HTR-8/SVneo (cell line): Measurements from ENCODE around the gene DSCAM.

Source experiments
- DNase-seq: peaks from one replicate; pipeline ENCODE4 v3.0.0; 2011; ENCODE audit warnings: low spot score, mixed read lengths; ENCODE audit not compliant: insufficient read length
- FAIRE-seq: peaks from 2 replicates; lab custom pipeline; 2011; peaks lifted over from hg19 to GRCh38; lab: Jason Lieb, UNC

The DSCAM gene

DNA sequence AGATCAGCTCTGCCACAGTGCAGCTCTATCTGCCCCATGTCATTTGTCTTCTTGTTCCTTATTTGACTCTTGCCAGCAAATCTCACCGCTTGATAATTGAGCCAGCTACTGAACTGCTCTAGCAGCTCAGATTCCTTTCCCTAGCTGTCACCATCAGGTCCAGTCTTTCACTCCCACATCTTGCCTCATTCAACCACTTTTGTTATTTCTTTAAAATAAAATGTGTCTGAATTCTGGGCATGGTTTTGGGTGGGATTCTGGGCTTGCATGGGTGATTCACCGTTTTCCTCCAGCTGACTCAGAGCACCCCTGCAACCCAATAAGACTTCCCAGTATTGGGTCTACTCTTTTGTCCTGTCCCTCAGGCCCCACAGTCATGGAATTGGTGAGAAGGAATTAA lies 215.7 kb downstream of the DSCAM start:
- FAIRE-seq (no peak), DNase-seq (no peak)

DNA sequence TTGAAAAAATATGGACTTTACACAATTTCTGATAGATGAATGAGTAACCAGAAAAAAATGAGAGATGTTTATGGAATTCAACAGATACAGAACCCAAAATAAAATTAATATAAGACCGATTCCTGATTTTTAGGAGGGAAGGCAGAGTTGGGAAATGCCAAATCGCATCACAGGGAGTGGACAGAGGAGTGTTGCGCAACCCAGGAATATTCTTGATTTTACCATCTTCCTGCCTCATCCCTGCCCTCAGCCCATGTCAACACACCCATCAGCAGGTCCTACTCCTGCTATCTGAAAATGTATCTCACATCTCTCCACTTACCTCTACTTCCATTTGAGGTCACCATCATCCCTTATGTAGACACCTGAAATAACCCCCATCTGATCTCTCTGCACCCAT lies 221.0 kb downstream of the DSCAM start:
- FAIRE-seq = no peak
- DNase-seq = no peak

DNA sequence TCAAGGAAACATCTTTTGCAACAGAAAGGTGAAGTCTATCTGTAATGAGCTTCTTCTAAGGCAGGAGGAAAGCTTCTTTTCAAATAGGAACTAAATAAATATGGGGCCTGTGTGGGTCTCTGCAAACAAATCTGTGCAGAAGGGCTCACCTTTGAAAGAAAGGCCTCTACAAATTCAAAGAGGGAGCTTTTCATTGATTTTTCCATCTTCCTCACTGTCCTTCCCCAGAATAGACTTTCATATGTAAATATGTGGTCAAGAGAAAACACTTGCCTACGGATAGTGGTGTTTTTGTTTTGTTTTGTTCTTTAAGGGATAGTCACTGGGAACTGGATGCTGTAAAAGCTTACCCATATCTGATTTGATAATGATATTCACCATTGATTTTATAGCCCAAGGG lies 223.4 kb downstream of the DSCAM start:
- DNase-seq (no peak), FAIRE-seq (no peak)

DNA sequence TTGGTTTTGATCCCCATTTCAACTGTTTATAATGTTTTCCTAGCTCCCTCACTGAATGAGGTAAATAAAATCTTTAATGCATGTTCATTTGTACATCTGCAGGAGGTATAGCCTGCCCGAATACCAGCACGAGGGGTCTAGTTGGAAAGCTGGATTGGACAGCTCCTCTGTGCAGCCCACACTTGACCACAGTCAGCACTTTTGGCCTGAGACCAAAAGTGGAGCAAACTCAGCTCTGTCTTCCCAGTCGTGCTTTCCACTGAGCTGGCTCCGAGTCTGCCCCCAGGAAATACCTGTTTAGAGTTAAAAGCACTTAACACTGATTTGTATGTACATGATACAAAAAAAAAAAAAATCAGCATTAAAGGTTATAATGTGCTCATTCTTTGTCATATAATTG lies 224.4 kb downstream of the DSCAM start:
- FAIRE-seq (no peak), DNase-seq (no peak)

DNA sequence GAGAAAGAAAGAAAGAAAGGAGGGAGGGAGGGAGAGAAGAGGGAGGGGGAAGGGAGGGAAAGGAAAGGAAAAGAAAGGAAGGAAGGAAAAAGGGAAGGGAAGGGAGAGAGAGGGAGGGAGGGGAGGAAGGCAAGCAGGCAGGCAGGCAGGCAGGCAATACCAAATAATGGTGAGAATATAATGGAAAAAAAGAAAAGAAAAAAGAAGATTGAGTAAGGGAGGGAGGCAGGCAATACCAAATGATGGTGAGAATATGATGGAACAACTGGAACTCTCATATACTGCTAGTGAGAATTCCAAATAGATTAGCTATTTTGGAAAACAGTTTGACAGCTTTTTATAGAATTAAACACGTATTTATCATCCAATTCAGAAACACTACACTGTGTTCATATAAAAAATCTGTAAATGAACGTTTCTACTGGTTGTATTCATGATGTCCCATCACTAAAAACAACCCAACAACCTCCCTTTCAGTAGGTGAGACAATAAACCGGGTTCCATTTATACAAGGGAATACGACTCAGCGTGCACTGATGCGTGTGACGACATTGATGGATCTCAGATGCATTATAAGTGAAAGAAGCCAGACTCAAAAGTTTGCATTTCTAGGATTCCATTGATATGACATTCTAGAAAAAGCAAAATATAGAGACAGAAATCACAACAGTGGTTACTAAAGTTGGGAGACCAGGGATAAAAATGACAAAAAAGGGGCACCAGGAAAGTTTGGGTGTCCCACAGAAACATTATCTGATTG lies 226.4 kb downstream of the DSCAM start:
- no peak for FAIRE-seq
- no peak for DNase-seq

DNA sequence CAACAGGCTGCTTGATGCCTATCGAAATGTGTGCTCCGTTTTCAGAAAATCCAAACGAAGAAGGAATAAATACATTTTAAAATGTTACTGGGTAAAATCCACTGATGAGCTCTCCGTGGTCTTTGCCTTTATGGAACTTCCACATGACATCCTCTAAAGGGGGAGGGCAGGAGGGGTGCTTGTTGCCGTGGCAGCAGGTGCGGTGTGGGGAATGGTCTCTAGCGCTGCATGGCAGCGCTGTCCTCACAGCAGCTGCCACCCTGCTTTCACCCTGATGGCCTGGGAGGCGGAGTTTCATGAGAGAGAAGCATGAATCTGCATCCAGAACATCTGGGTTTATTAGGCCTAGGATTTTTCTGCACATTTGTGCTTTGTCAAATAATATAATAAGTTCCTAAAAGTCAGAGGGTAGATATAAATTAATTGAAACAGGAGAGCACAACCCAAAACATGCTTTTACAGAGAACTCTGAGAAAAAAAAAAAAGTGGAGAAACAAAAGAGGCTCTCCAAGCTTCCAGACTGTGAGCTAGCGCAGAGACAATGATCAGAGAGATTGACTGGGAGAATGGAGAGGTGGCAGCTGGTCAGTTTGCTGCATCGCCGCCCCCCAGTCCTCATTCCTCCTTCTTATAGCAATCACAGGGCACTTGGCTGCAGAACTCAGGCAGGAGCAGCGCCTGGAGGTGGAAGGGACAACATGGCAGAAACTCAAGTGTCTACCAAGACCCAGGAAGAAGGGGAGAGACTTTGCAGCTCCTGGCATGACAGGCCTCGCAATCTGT lies 228.6 kb downstream of the DSCAM start:
- DNase-seq = no peak
- FAIRE-seq = no peak

DNA sequence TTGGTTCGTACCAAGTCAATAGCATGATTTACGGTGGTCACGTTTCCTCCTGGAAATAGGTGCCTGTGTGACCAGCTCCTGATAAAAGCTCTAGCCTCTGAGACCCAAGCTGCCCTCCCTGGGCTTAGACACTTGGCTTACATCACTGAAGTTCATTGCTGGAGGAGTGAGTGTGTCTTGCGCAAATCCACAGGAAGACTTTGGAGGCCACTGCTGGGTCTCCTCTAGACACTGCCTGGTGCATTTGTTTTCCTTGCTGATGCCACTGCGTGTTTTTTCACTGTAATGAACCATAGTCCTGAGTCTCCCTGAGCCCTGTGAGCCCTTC lies 230.6 kb downstream of the DSCAM start:
- FAIRE-seq (no peak), DNase-seq (no peak)

DNA sequence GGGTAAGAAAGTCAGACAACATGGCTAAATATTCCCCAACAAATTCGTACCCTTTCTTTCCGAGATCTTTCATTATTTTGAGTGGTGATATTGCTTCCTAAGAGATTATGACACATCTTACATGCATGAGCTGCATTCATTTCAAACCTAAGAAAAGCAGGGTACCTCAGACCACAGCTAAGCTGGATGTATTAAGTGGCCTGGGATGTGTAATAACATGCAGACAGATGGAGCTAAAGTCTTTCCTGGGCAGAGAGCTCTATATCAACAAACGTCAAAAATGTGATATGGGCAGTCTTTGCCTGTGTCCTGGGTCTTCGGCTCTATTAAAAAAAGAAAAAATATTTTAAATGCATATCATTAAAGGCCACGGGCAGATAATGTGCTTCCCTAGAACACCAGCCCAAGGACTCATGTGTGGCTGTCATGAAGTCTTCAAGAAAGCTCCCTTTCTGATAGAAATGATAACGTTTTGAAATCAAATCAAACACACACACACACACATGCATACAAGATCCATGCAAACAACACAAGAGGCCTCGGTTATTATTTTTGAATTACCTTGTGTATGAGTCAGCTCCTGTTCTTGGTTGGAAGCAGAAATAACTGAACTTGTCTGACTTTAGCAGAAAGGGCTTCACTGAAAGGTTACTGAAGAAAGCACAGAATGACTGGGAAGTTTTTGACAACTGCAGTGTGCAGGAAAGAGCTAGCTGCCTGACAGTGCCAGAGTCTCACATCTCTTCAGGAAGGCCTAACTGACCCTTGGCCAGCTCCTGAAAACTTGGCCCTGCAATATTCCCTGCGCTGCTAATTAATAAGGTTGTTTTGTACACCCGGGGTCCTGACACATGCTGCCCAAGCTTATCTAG lies 231.2 kb downstream of the DSCAM start:
- no peak for FAIRE-seq
- no peak for DNase-seq

DNA sequence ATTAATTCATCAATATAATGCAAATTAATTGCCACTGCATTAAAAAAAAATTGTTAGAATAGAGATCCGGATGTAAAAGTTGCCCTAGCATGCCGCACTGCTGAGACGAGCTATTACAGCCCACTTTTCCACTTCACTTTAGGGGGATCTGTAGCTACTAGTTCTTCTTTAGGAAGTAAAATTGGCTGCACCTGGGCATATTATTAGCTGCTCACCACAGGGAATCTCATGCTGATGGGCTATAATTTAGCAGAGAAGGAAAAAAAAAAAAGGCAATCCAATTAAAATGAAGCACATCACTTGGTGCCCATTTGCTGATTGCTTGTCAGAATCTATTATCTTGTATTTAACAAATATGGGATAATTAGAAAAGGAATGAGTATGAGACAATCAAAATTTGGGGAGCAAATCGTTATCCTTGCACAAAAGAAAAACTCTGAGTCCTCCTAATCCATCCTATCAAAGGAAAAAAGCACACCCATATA lies 233.4 kb downstream of the DSCAM start:
- FAIRE-seq (no peak), DNase-seq (no peak)

DNA sequence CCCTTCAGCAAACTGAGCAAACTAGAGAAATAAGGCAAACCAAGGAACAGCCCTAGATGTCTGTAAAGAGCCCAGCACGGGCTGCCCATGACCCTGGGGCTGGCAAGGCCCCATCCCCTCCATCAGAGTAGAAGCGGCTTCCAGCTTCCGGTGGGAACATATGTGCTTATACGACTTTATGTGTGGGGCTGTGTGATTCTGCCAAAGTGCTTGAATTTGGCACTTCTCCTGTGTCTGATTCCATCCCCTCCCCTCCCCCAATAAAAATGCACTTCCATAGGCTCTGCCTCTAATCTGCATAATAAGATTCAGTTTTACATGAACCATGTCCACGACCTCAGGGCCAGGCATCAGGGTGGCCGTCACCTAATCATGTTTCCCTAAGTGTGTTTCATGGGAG lies 236.6 kb downstream of the DSCAM start:
- FAIRE-seq (no peak), DNase-seq (no peak)

DNA sequence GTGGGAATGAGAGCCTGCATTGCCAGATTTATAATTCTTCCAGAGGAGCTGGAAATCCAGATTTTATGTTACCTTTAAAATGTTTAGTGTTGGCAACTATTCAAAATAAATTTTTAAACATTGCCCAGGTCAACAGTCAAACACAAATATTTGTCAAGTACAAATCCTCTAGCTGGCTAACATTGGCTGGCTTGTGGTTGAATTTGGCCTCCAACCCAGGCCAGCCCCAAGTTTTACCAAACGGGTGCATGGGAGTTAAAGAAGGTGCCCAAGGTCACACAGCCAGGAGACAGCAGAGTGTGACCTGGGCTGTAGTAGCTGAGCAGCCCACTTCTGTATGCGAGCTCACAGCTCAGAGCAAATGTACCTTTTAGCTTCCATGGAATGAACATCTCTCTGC lies 240.6 kb downstream of the DSCAM start:
- DNase-seq (no peak), FAIRE-seq (no peak)

DNA sequence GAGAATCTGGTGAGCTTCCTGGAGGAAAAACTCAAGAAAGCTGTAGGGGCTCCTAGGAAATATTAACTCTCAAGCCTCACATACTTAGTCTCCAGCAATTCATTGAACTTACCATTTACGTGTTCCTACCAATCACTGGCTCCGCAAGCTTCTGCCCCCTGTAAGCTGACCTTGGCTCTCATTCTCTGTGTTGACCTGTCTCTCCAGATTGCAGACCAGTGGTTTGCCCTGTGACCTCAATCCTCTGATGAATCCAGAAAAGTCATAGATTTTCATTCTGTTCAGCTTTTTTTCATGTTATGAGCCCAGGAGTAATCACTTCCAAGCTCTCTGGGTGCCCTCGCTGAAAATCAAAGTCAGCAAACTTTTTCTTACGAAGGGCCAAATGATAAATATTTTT lies 241.9 kb downstream of the DSCAM start:
- FAIRE-seq = no peak

DNA sequence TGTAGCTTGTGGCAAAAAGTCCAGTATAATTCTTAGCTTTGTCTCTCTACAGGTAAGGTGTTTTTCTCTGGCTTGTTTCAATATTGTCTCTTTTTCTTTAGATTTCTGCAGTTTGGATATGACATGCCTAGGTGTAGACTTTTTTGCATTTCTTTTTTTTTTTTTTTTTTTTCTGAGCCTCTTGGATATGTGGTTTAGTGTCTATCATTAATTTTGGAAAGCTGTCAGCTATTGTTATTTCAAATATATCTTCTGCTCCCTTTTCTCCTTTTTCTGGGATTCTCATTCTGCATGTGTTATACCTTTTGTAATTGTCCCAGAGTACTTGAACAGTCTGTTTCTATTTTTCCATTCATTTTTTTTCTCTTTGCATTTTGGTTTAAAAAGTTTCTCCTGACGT lies 243.2 kb downstream of the DSCAM start:
- DNase-seq (no peak), FAIRE-seq (no peak)

More for the DNA sequence above, 241.9 kb downstream of the DSCAM start:
- no peak for DNase-seq

DNA sequence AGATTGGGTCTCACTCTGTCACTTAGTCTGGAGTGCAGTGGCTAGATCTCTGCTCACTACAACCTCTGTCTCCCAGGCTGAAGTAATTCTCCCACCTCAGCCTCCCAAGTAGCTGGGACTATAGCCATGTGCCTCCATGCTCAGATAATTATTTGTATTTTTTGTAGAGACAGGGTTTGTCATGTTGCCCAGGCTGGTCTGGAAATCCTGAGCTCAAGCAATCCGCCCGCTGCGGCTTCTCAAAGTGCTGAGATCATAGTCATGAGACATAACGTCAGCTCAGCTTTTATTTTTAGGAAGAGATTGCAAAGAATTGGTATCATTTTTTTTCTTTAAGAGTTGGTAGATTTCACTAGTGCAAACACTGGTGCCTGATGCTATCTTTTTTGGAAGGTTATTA lies 244.9 kb downstream of the DSCAM start:
- no peak for FAIRE-seq
- no peak for DNase-seq

DNA sequence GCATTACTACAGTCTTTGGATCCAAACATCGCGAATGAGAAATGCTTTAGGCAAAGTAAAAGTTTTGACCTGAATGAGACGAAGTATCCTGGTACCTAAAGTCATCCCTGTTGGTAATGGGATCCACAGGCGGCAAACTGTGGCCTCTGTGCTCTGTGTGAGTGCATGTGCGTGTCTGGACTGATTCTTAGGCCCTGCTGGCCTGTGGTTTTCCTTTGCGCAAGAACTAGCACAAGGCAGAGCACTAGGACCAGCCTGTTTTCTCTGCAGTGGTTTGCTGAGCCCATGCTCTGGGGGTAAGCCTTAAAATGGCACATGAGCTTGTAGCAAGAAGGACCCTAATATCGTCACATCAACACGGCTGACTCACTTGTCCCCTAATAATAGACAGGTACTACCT lies 251.2 kb downstream of the DSCAM start:
- DNase-seq (no peak), FAIRE-seq (no peak)

DNA sequence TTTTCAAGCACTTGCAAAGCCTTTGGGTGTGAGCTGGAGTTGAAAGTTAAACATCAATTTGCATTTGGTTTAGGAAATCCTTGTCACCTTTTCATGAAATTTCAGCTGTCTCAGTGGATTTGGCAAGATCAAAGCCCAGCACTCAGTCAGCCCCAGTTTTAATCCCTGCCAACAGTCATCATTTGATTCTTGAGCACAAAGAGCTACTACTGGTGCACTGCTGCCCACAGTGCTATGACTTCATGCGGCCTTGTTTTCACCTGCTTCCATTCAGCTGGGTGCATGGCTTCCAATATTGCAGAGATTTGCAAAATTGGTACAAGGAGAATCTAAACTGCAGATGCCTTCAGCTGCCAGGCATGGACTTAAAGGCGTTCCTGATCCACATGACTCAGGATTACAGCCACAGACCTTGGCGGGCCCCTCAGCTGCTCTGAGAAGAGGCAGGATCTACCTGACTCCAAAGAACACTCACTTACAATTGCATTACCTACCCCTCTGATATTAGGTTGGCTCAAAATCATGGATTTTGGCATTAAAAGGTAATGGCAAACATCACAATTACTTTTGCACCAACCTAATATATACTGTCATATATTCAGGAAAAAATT lies 259.1 kb downstream of the DSCAM start:
- no peak for FAIRE-seq
- no peak for DNase-seq

DNA sequence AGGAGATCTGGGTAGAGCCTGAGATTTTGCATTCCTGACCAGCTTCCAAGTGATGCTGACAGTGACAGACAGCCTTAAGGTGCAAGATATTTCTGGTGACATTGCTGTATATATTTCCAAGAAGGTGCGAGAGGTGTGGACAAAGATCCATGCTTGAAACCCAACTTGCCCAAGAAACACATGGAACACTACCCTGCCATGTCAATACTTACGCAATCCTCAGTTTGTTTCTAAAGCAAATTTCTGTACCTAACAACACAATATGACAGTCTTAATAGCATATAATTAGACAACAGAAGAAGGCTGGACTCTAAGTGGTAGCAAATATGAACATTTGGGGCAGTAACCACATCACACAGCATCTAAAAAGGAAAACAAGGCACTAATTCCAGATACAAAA lies 260.4 kb downstream of the DSCAM start:
- DNase-seq (no peak), FAIRE-seq (no peak)

DNA sequence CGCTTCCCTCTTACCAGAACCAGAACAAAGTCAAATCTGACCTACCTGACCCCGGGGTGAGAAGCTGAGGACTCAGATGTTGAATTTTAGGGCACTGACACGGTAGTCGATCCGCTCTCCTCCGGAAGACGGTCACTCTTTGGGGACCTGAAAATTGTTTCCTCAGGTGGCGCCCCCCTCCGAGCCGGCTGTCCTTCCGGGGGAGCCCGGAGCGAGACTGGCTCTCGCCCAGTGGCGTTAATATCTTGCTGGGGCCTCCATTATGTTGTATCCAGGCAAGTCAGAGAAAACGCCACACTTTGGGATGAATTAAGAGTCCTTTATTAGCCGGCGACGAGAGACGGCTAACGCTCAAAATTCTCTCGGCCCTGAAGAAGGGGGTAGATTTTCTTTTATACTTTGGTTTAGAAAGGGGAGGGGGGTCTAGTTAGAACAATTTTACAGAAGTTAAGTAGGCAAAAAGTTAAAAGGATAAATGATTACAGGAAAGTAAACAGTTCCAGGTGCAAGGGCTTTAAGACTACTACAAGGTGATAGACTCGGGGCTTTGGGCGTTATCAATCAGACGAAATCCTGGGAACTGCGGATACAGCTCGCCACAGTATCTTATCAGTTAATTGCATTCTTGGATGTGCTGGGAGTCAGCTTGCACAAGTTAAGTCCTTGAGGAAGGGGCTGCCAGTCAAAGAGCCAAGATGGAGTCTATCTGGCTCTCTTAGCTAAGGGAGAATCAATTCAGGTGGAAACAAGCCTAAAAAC lies 269.5 kb downstream of the DSCAM start:
- FAIRE-seq = no peak
- no peak for DNase-seq

DNA sequence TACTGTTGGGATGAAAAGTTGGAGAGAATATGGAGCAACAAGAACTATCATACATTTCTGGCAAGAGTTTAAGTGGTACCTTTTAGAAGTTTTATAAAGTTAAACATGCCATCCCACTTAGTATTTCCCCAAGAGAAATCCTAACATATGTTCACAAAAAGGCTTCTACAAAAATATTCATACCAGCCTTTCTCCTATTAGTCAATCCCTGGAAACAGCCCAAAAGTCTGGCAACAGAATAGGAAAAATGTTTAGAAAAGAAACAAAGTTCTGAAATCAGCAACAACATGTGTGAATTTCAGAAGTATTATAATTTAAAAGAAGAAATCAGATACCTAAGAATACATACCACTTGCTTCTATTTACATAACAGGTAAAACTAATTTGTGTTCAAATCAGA lies 271.0 kb downstream of the DSCAM start:
- DNase-seq (no peak), FAIRE-seq (no peak)

DNA sequence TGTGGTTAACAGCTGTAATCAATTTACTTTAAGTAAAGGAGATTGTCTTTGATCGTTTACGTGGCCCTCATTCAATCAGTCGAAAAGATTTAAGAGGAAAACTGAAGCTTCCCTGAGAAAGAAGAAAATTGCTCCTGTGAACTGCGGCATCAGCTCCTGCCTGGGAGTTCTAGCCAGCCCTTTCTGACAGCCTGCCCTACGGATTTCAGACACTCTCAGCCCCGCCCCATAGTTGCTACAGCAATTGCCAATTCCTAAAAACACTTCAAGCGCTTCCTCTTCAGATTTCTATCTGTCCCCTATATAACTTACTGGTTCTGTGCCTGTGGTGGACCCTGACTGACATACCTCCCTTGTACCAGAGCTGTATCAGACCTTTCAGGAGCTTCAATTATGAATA lies 277.6 kb downstream of the DSCAM start:
- no peak for FAIRE-seq
- DNase-seq = no peak
